Astrocyte (in vitro differentiated cells and primary cell): ENCODE measurements around the gene RPL10. TPM values are rescaled to one million over a fixed set of nuclear protein-coding genes. Genes with fewer than 3 reads are reported as not detected.

Experiments
- DNase-seq: peaks from one replicate; pipeline ENCODE4 v3.0.0-alpha.2; 2010; ENCODE audit warnings: low read depth
- FAIRE-seq: peaks from 2 replicates; lab custom pipeline; 2011; peaks lifted over from hg19 to GRCh38; lab: Jason Lieb, UNC
- H2AFZ ChIP-seq: 2 replicates; pipeline ENCODE4 v1.6.0; 2012; ENCODE audit warnings: low read depth, low read length, inconsistent platforms
- H3K27ac ChIP-seq: 2 replicates; pipeline ENCODE4 v1.5.1; 2011; ENCODE audit warnings: low read depth, low read length, inconsistent platforms
- H3K27me3 ChIP-seq: 2 replicates; pipeline ENCODE4 v1.6.0; 2011; ENCODE audit warnings: low read length, inconsistent platforms; ENCODE audit not compliant: insufficient read depth
- H3K36me3 ChIP-seq: 2 replicates; pipeline ENCODE4 v1.5.1; 2011; ENCODE audit warnings: low read length, inconsistent platforms; ENCODE audit not compliant: insufficient read depth
- H3K4me1 ChIP-seq: 2 replicates; pipeline ENCODE4 v1.5.1; 2011; ENCODE audit warnings: low read length, inconsistent platforms; ENCODE audit not compliant: insufficient read depth
- H3K4me2 ChIP-seq: 2 replicates; pipeline ENCODE4 v1.6.0; 2012; ENCODE audit warnings: low read length, inconsistent platforms
- H3K4me3 ChIP-seq: 2 replicates; pipeline ENCODE4 v1.5.1; 2011; ENCODE audit warnings: low read depth, mild to moderate bottlenecking, low read length, inconsistent platforms; ENCODE audit not compliant: insufficient read depth
- H3K79me2 ChIP-seq: 2 replicates; pipeline ENCODE4 v1.6.0; 2012; ENCODE audit warnings: mild to moderate bottlenecking, low read length, inconsistent platforms; ENCODE audit not compliant: insufficient read depth
- H3K9ac ChIP-seq: 2 replicates; pipeline ENCODE4 v1.6.0; 2012; ENCODE audit warnings: mild to moderate bottlenecking, low read length, inconsistent platforms
- H3K9me3 ChIP-seq: 2 replicates; pipeline ENCODE4 v1.5.1; 2012; ENCODE audit warnings: low read depth, mild to moderate bottlenecking, low read length, inconsistent platforms; ENCODE audit not compliant: insufficient read depth
- H4K20me1 ChIP-seq: 2 replicates; pipeline ENCODE4 v1.6.0; 2012; ENCODE audit warnings: low read length, inconsistent platforms; ENCODE audit not compliant: insufficient read depth
- H3K27ac Mint-ChIP-seq: one replicate; pipeline ENCODE4 v1.8.0; 2021; ENCODE audit warnings: mild to moderate bottlenecking, mixed read lengths; ENCODE audit not compliant: unreplicated experiment
- H3K27me3 Mint-ChIP-seq: one replicate; pipeline ENCODE4 v1.8.0; 2021; ENCODE audit warnings: low read depth, mixed read lengths; ENCODE audit not compliant: unreplicated experiment
- H3K36me3 Mint-ChIP-seq: one replicate; pipeline ENCODE4 v1.8.0; 2021; ENCODE audit warnings: low read depth, mixed read lengths; ENCODE audit not compliant: unreplicated experiment
- H3K4me1 Mint-ChIP-seq: one replicate; pipeline ENCODE4 v1.8.0; 2021; ENCODE audit warnings: low read depth, mixed read lengths; ENCODE audit not compliant: unreplicated experiment
- H3K4me3 Mint-ChIP-seq: one replicate; pipeline ENCODE4 v1.8.0; 2021; ENCODE audit warnings: mild to moderate bottlenecking, moderate library complexity, mixed read lengths; ENCODE audit not compliant: unreplicated experiment
- H3K9me3 Mint-ChIP-seq: one replicate; pipeline ENCODE4 v1.8.0; 2021; ENCODE audit warnings: mild to moderate bottlenecking, mixed read lengths; ENCODE audit not compliant: unreplicated experiment
- CTCF ChIP-seq: IDR thresholded peaks from 2 replicates; pipeline ENCODE4 v1.5.1; 2011; ENCODE audit warnings: low read depth, mild to moderate bottlenecking, inconsistent platforms, low read length, moderate library complexity; ENCODE audit not compliant: insufficient read depth
- EZH2 ChIP-seq: IDR thresholded peaks from 2 replicates; pipeline ENCODE4 v1.6.1; 2012; ENCODE audit warnings: mild to moderate bottlenecking, low read length, inconsistent platforms; ENCODE audit not compliant: insufficient read depth
- total RNA-seq: library from RNA; stranded (reverse); gene quantifications from 2 replicates; pipeline ENCODE4 v1.2.1, GENCODE V29; 2021

The RPL10 gene
- total RNA-seq, 1 donor from 2014 or later = 1,967 TPM

DNA sequence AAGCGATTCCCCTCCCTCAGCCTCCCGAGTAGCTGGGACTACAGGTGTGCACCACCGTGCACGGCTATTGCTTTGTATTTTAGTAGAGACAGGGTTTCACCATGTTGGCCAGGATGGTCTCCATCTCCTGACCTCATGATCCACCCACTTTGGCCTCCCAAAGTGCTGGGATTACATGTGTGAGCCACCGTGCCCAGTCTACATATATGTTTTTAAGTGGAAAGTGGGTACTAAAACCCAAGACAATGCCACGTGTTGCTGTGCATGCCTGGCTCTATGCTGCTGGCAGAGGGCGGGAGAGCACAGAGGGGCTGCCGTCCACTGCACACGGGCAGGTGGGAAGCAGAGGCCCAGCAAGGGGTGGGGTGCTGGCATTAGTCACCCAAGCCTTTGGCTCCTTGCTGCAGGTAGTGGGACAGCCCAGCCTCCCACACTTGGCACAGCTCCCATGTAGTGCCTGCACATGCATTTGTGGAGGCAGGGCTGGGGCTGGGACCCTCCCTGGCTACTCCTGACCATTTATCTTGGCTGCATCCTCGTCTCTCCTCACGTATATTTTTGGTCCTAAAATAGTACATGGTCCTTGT lies 15.6 kb upstream of the RPL10 start:
- Histone ChIP-seq H3K4me2 (no peak overlapping the region), H3K9ac (no peak overlapping the region), H3K4me3 (no peak overlapping the region), H3K27ac (no peak overlapping the region), H3K27me3 (no peaks in the 10 kb centered on the region), H4K20me1 (peaks cover 24% of the 10 kb centered on the region), H2AFZ (no peak overlapping the region), H3K9me3 (no peaks in the 10 kb centered on the region), H3K79me2 (peaks cover 18% of the 10 kb centered on the region), H3K4me1 (peaks cover 12% of the 10 kb centered on the region), H3K36me3 (no peaks in the 10 kb centered on the region)
- no peak overlapping the region for H3K27ac Mint-ChIP-seq
- DNase-seq (no peak), FAIRE-seq (no peak)
- H3K4me3 Mint-ChIP-seq = no peak overlapping the region
- no peaks in the 10 kb centered on the region for H3K27me3 Mint-ChIP-seq
- no peaks in the 10 kb centered on the region for H3K36me3 Mint-ChIP-seq
- no peaks in the 10 kb centered on the region for H3K9me3 Mint-ChIP-seq
- TF ChIP-seq CTCF (no peak), EZH2 (no peak)
- peaks cover 4% of the 10 kb centered on the region for H3K4me1 Mint-ChIP-seq

- no peaks in the 10 kb centered on the region for H3K9me3 ChIP-seq
- H3K27ac ChIP-seq = no peak overlapping the region
- Mint-ChIP-seq H3K9me3 (no peaks in the 10 kb centered on the region), H3K4me3 (no peak overlapping the region), H3K4me1 (peaks cover 4% of the 10 kb centered on the region), H3K27ac (no peak overlapping the region), H3K27me3 (no peaks in the 10 kb centered on the region), H3K36me3 (no peaks in the 10 kb centered on the region)
- no peaks in the 10 kb centered on the region for H3K27me3 ChIP-seq
- H3K4me2 ChIP-seq = no peak overlapping the region
- DNase-seq = no peak
- peaks cover 10% of the 10 kb centered on the region for H3K4me1 ChIP-seq
- FAIRE-seq = no peak
- no peak overlapping the region for H3K9ac ChIP-seq
- no peaks in the 10 kb centered on the region for H3K36me3 ChIP-seq
- H4K20me1 ChIP-seq = peaks cover 24% of the 10 kb centered on the region
- H2AFZ ChIP-seq = no peak overlapping the region
- H3K79me2 ChIP-seq = peaks cover 18% of the 10 kb centered on the region
- TF ChIP-seq EZH2 = no peak
- no peak for TF ChIP-seq CTCF
- H3K4me3 ChIP-seq = no peak overlapping the region
Measured at GRCh38 chrX:154383359-154384283, 14.6 kb upstream of the RPL10 start.
